Smooth muscle cell (in vitro differentiated cells): ENCODE data around the gene HSPA1A. TPM values are rescaled to one million over a fixed set of nuclear protein-coding genes. Genes with fewer than 3 reads are reported as not detected.
"Not testable (repeated sequence)": the region's sequence is repeated elsewhere in the genome, so short reads cannot be mapped to it uniquely, and the experiment has no call there.

Source experiments
- DNase-seq: peaks from one replicate; lab custom pipeline; 2025; ENCODE audit not compliant: unreplicated experiment; lab: John Stamatoyannopoulos, UW
- H2AFZ ChIP-seq: fragments of 200-600 bp; sonication (generic); 2 replicates; pipeline ENCODE4 v1.6.0; 2016; ENCODE audit warnings: antibody characterized with exemption, low read depth, mild to moderate bottlenecking
- H3F3A ChIP-seq: fragments of 200-600 bp; sonication (generic); 2 replicates; pipeline ENCODE4 v1.6.0; 2017; ENCODE audit warnings: antibody characterized with exemption, low read depth
- H3K27ac ChIP-seq: fragments of 200-600 bp; sonication (generic); 2 replicates; pipeline ENCODE4 v1.5.1; 2016; ENCODE audit warnings: low read depth, mild to moderate bottlenecking
- H3K27me3 ChIP-seq: fragments of 200-600 bp; sonication (generic); 2 replicates; pipeline ENCODE4 v1.6.1; 2016; ENCODE audit warnings: low read depth, mild to moderate bottlenecking
- H3K36me3 ChIP-seq: fragments of 200-600 bp; sonication (generic); 2 replicates; pipeline ENCODE4 v1.5.1; 2016; ENCODE audit warnings: low read depth
- H3K4me1 ChIP-seq: fragments of 200-600 bp; sonication (generic); 2 replicates; pipeline ENCODE4 v1.5.1; 2016; ENCODE audit warnings: low read depth
- H3K4me2 ChIP-seq: fragments of 200-600 bp; sonication (generic); 2 replicates; pipeline ENCODE4 v1.6.0; 2016; ENCODE audit warnings: mild to moderate bottlenecking
- H3K4me3 ChIP-seq: fragments of 200-600 bp; sonication (generic); 2 replicates; pipeline ENCODE4 v1.5.1; 2016; ENCODE audit warnings: mild to moderate bottlenecking
- H3K79me2 ChIP-seq: fragments of 200-600 bp; sonication (generic); 2 replicates; pipeline ENCODE4 v1.6.0; 2016; ENCODE audit warnings: low read depth, mild to moderate bottlenecking
- H3K9ac ChIP-seq: fragments of 200-600 bp; sonication (generic); 2 replicates; pipeline ENCODE4 v1.6.0; 2016; ENCODE audit warnings: low read depth
- H3K9me3 ChIP-seq: fragments of 200-600 bp; sonication (generic); replicated peaks from 2 replicates; pipeline ENCODE4 v1.5.1; 2016; ENCODE audit warnings: low read depth
- H4K20me1 ChIP-seq: fragments of 200-600 bp; sonication (generic); 2 replicates; pipeline ENCODE4 v1.6.0; 2016; ENCODE audit warnings: low read depth
- CTCF ChIP-seq: fragments of 200-600 bp; sonication (generic); IDR thresholded peaks from 2 replicates; pipeline ENCODE4 v1.5.1; 2017; ENCODE audit warnings: borderline replicate concordance, mild to moderate bottlenecking, antibody characterized with exemption; ENCODE audit not compliant: insufficient read depth, poor library complexity, severe bottlenecking
- WGBS: methylation state at CpG from one replicate; pipeline ENCODE4 v1.1.7; 2016; ENCODE audit warnings: low lambda C conversion rate; 5-methylcytosine and 5-hydroxymethylcytosine counted together
- polyA plus RNA-seq: library from polyadenylated mRNA; unstranded; fragments of >200 nt; fragmentation: Nextera tagmentation; extraction: Ambion mirVana; gene quantifications from 2 replicates; pipeline ENCODE4 v1.2.1, GENCODE V29; 2016
- total RNA-seq: library from RNA; depleted of rRNA; stranded (reverse); fragments of >200 nt; gene quantifications from 2 replicates; pipeline ENCODE4 v1.2.3, GENCODE V29; 2014

HSPA1A gene
- total and polyA plus RNA-seq, 2 experiments from 2014 or later = 52.6 to 61.2 TPM

DNA sequence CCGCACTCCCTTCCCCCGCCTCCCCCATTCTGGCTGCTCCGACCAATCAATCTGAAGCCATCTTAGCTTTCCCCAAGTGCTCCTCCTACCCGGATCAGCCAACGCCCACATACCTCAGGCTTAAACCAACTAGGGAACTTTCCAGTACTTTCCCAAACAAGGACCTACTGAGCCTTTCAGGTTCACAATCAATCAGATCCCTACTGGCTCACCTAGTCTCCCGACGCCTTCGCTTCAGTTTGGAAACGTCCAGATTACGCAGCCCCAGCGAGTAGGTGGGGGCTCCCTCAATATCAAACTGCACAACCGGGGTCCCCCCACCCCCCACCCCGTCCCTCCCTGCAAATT lies 692 bp upstream of the HSPA1A start:
- Histone ChIP-seq H3K27me3 (no peaks in the 10 kb centered on the region), H3K9me3 (no peaks in the 10 kb centered on the region), H3K4me1 (peaks cover 20% of the 10 kb centered on the region), H3K27ac (peak overlapping the region; percentile 95), H3F3A (peaks cover 16% of the 10 kb centered on the region), H4K20me1 (peaks cover 4% of the 10 kb centered on the region), H3K4me2 (peak overlapping the region; percentile 92), H3K4me3 (peak overlapping the region; percentile 69), H3K9ac (peak overlapping the region; percentile 88), H3K79me2 (peaks cover 14% of the 10 kb centered on the region), H2AFZ (peak overlapping the region; percentile 44), H3K36me3 (no peaks in the 10 kb centered on the region)
- WGBS = 3% methylated on average over 12 of the region's 13 CpGs
- no peak for TF ChIP-seq CTCF
- DNase-seq = peak; percentile 88

DNA sequence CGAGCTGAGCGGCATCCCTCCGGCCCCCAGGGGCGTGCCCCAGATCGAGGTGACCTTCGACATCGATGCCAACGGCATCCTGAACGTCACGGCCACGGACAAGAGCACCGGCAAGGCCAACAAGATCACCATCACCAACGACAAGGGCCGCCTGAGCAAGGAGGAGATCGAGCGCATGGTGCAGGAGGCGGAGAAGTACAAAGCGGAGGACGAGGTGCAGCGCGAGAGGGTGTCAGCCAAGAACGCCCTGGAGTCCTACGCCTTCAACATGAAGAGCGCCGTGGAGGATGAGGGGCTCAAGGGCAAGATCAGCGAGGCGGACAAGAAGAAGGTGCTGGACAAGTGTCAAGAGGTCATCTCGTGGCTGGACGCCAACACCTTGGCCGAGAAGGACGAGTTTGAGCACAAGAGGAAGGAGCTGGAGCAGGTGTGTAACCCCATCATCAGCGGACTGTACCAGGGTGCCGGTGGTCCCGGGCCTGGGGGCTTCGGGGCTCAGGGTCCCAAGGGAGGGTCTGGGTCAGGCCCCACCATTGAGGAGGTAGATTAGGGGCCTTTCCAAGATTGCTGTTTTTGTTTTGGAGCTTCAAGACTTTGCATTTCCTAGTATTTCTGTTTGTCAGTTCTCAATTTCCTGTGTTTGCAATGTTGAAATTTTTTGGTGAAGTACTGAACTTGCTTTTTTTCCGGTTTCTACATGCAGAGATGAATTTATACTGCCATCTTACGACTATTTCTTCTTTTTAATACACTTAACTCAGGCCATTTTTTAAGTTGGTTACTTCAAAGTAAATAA lies 2.0 kb downstream of the HSPA1A start:
- not testable (repeated sequence) for H3K27ac ChIP-seq, DNase-seq, H3K36me3 ChIP-seq, H4K20me1 ChIP-seq, H2AFZ ChIP-seq, H3K9ac ChIP-seq, H3K27me3 ChIP-seq, H3K9me3 ChIP-seq
- 85% methylated on average over 13 of the region's 37 CpGs for WGBS
- H3K79me2 ChIP-seq = peaks cover 14% of the 10 kb centered on the region
- H3K4me1 ChIP-seq = peaks cover 24% of the 10 kb centered on the region
- peak overlapping the region; percentile 25 for H3K4me3 ChIP-seq
- H3F3A ChIP-seq = peaks cover 22% of the 10 kb centered on the region
- H3K4me2 ChIP-seq = peak overlapping the region; percentile 79

DNA sequence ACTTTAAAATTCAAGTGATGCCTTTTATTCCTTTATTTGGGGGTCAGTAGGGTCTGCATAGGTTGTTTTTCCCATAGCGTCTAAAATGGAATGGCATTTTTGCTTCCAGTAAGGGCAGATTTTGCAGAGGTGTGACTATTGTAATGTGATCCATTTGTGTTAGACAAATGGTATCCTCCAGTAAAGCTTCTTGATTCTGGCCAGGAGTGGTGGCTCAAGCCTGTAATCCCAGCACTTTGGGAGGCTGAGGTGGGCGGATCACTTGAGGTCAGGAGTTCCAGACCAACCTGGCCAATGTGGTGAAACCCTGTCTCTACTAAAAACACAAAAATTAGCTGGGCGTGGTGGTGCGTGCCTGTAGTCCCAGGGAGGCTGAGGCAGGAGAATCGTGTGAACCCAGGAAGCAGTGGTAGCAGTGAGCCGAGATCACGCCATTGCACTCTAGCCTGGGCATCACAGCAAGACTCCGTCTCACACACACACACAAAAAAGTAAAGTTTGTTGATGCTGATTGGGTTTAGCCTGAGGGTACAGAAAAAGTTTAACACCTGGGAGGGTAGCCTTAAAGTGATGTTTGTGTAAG lies 2.7 kb downstream of the HSPA1A start:
- peak overlapping the region; percentile 79 for H3K4me2 ChIP-seq
- H3K9me3 ChIP-seq, H4K20me1 ChIP-seq, H3K9ac ChIP-seq, H3K27me3 ChIP-seq, H3K36me3 ChIP-seq, H2AFZ ChIP-seq, H3K27ac ChIP-seq, DNase-seq: not testable (repeated sequence)
- H3K4me3 ChIP-seq = peak overlapping the region; percentile 25
- H3K4me1 ChIP-seq = peaks cover 24% of the 10 kb centered on the region
- peaks cover 14% of the 10 kb centered on the region for H3K79me2 ChIP-seq
- WGBS = 88% methylated on average over 8 of the region's 8 CpGs
- peaks cover 21% of the 10 kb centered on the region for H3F3A ChIP-seq

DNA sequence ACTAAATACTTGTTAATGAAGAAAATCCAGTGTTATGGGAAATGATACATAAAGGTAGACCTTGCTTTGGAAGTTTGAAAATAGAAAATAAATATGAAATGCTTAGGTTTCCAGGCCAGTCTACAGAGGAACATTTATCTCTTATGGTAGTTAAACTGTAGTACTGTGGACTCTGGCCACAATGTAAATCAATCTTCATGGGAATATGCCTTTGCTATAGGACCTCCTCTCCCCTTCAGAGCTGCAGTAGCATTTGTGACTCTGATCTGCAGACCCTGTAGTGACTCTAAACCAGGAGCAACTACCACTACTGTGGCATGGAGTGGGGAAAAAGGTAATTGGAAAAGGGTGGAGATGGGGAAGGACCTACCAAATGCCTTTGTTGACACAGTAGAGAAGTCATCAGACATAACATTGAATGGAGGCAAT lies 4.5 kb downstream of the HSPA1A start:
- TF ChIP-seq CTCF = no peak
- no peaks in the 10 kb centered on the region for H3K27me3 ChIP-seq
- peaks cover 13% of the 10 kb centered on the region for H3K4me1 ChIP-seq
- no peaks in the 10 kb centered on the region for H3K9me3 ChIP-seq
- H3K4me2 ChIP-seq = no peak overlapping the region
- H3F3A ChIP-seq = peaks cover 9% of the 10 kb centered on the region
- H4K20me1 ChIP-seq = peaks cover 4% of the 10 kb centered on the region
- no peak overlapping the region for H2AFZ ChIP-seq
- no peak overlapping the region for H3K27ac ChIP-seq
- H3K9ac ChIP-seq = no peak overlapping the region
- H3K4me3 ChIP-seq = no peak overlapping the region
- H3K79me2 ChIP-seq = peaks cover 14% of the 10 kb centered on the region
- DNase-seq = no peak
- no peaks in the 10 kb centered on the region for H3K36me3 ChIP-seq

GRCh38 chr6:31820399-31820798 lies 5.1 kb downstream of the HSPA1A start:
- H2AFZ ChIP-seq, DNase-seq, H3K9ac ChIP-seq, H3F3A ChIP-seq, H3K9me3 ChIP-seq, H4K20me1 ChIP-seq, H3K27ac ChIP-seq, H3K27me3 ChIP-seq, H3K4me3 ChIP-seq, H3K36me3 ChIP-seq: not testable (repeated sequence)
- 95% methylated on average over 10 of the region's 10 CpGs for WGBS
- Histone ChIP-seq H3K4me2 (peak overlapping the region; percentile 86), H3K4me1 (peaks cover 13% of the 10 kb centered on the region), H3K79me2 (peaks cover 14% of the 10 kb centered on the region)
